Nephron progenitor cell (in vitro differentiated cells): ENCODE results near the gene APOBEC3F.
"Not testable (repeated sequence)": the region's sequence is repeated elsewhere in the genome, so short reads cannot be mapped to it uniquely, and the experiment has no call there.

Experiments used
- DNase-seq: peaks from one replicate; pipeline ENCODE4 v3.0.0; 2021
- H3K27ac Mint-ChIP-seq: 2 replicates; pipeline ENCODE4 v1.8.0; 2021; ENCODE audit warnings: mild to moderate bottlenecking, moderate library complexity, mixed read lengths
- H3K27me3 Mint-ChIP-seq: 2 replicates; pipeline ENCODE4 v1.8.0; 2021; ENCODE audit warnings: mild to moderate bottlenecking, low read depth, mixed read lengths; ENCODE audit not compliant: poor library complexity
- H3K36me3 Mint-ChIP-seq: 2 replicates; pipeline ENCODE4 v1.8.0; 2021; ENCODE audit warnings: low read depth, mixed read lengths
- H3K4me1 Mint-ChIP-seq: 2 replicates; pipeline ENCODE4 v1.8.0; 2021; ENCODE audit warnings: mixed read lengths
- H3K4me3 Mint-ChIP-seq: 2 replicates; pipeline ENCODE4 v1.8.0; 2021; ENCODE audit warnings: mild to moderate bottlenecking, moderate library complexity, mixed read lengths
- H3K9me3 Mint-ChIP-seq: 2 replicates; pipeline ENCODE4 v1.8.0; 2021; ENCODE audit warnings: mild to moderate bottlenecking, moderate library complexity, mixed read lengths
- CTCF ChIP-seq: fragments of 200-600 bp; sonication (generic); IDR thresholded peaks from 2 replicates; pipeline ENCODE4 v1.5.0; 2021; ENCODE audit warnings: antibody characterized with exemption

APOBEC3F gene

DNA sequence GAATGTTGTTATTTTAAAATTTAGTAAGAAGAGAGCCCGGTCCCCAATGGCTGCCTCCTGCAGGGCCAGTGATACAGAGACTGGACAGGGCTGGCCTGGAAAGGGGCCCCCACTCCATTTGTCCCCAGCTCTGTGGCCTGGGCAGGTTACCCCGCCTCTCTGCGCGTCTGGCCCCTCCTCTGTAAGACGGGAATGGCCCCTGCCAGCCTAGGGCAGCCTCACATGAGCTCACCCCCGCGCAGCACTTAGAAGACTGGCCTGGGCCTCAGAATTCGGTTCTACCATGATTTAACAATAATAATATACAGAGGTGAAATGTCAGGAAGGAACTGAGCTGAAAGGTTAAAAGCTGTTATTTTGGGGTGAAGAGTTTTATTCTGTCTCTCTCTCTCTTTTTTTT lies 37.7 kb downstream of the APOBEC3F start:
- no peaks in the 10 kb centered on the region for H3K9me3 Mint-ChIP-seq
- no peaks in the 10 kb centered on the region for H3K27me3 Mint-ChIP-seq
- no peak for DNase-seq
- peaks cover 76% of the 10 kb centered on the region for H3K4me1 Mint-ChIP-seq
- H3K36me3 Mint-ChIP-seq, result no peaks in the 10 kb centered on the region
- no peak overlapping the region for H3K4me3 Mint-ChIP-seq
- no peak for TF ChIP-seq CTCF
- no peak overlapping the region for H3K27ac Mint-ChIP-seq

- H3K27me3 Mint-ChIP-seq, DNase-seq, H3K27ac Mint-ChIP-seq, H3K4me3 Mint-ChIP-seq, H3K36me3 Mint-ChIP-seq, H3K9me3 Mint-ChIP-seq: not testable (repeated sequence)
- H3K4me1 Mint-ChIP-seq, result peaks cover 80% of the 10 kb centered on the region
Observed at GRCh38 chr22:39079054-39079637, 38.5 kb downstream of the APOBEC3F start.

DNA sequence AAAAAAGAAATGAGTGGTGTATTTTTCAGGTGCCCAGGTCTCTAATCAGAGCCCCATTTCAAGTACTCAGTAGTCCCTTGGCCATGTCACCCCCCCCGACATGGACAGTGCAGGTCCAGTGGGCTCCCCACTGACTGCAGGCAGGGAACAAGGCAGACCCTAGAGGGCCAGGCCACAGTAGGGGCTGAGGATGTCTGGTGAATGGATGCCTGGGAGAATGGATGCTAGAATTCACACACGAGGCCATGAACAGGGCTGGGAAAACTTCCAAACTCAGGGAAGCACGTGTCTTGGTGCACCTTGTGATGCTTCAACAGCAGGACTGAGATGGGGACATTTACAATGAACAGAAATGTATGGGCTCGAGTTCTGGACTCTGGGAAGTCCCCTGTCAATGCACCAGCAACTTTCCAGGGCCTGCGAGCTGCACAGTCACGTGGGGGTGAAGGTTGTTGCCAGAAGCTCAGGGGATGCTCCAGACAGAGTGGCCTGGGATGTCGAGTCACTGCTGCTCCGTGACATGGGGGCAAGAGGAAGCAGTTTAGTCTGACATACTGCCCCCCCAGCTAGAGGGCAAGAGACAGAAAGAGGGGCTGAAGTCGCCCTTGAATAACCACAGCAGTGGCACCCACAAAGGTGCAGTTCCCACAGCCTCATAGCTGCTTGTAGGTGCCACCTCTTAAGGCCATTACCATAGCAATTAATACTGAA lies 39.5 kb downstream of the APOBEC3F start:
- TF ChIP-seq CTCF, result no peak
- Mint-ChIP-seq H3K9me3 (no peaks in the 10 kb centered on the region), H3K36me3 (no peaks in the 10 kb centered on the region), H3K4me3 (no peak overlapping the region), H3K27ac (peak overlapping the region; percentile 71), H3K4me1 (peaks cover 74% of the 10 kb centered on the region), H3K27me3 (no peaks in the 10 kb centered on the region)
- no peak for DNase-seq

DNA sequence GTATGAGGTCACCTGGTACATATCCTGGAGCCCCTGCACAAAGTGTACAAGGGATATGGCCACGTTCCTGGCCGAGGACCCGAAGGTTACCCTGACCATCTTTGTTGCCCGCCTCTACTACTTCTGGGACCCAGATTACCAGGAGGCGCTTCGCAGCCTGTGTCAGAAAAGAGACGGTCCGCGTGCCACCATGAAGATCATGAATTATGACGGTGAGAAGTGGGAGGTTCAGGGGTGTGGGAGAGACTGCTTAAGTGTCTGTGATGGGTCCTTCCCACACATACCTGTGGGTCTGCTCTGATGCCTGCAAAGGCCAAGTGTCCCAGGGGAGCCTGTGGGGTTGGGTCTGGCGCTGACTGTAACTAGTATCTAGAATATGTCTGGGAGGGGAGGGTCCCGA lies 40.4 kb downstream of the APOBEC3F start:
- Mint-ChIP-seq H3K27ac (peak overlapping the region; percentile 69), H3K36me3 (no peaks in the 10 kb centered on the region)

GRCh38 chr22:39081598-39081997 lies 40.9 kb downstream of the APOBEC3F start:
- DNase-seq, result no peak
- Mint-ChIP-seq H3K4me1 (peaks cover 65% of the 10 kb centered on the region), H3K4me3 (no peak overlapping the region), H3K36me3 (no peaks in the 10 kb centered on the region), H3K9me3 (no peaks in the 10 kb centered on the region), H3K27ac (peak overlapping the region; percentile 43), H3K27me3 (peaks cover 4% of the 10 kb centered on the region)
- TF ChIP-seq CTCF, result no peak

More for the DNA sequence above, 40.4 kb downstream of the APOBEC3F start:
- H3K9me3 Mint-ChIP-seq, result no peaks in the 10 kb centered on the region
- peak overlapping the region; percentile 20 for H3K4me3 Mint-ChIP-seq
- DNase-seq, result no peak
- no peaks in the 10 kb centered on the region for H3K27me3 Mint-ChIP-seq
- H3K4me1 Mint-ChIP-seq, result peaks cover 65% of the 10 kb centered on the region
- no peak for TF ChIP-seq CTCF

GRCh38 chr22:39083212-39084165 lies 42.8 kb downstream of the APOBEC3F start:
- no peaks in the 10 kb centered on the region for H3K36me3 Mint-ChIP-seq
- H3K9me3 Mint-ChIP-seq, result no peaks in the 10 kb centered on the region
- DNase-seq, result no peak
- H3K27ac Mint-ChIP-seq, result no peak overlapping the region
- peaks cover 67% of the 10 kb centered on the region for H3K4me1 Mint-ChIP-seq
- peaks cover 7% of the 10 kb centered on the region for H3K27me3 Mint-ChIP-seq
- no peak for TF ChIP-seq CTCF
- H3K4me3 Mint-ChIP-seq, result no peak overlapping the region
